Caco-2 (cell line): ENCODE measurements around the gene TUBA1C. TPM values are rescaled to one million over a fixed set of nuclear protein-coding genes. Genes with fewer than 3 reads are reported as not detected.
"Not testable (repeated sequence)": the region's sequence is repeated elsewhere in the genome, so short reads cannot be mapped to it uniquely, and the experiment has no call there.

Experiments
- BruUV-seq: library from RNA; stranded (reverse); fragments of 400-500 nt; replicated peaks from 2 replicates; lab custom pipeline; 2021; lab: Mats Ljungman, UMichigan
- CTCF ChIA-PET: fragments of 300-600 bp; sonication (Branson Sonifier 250); formaldehyde crosslinking; loops from one replicate; lab custom pipeline; 2022; ENCODE audit warnings: antibody characterized with exemption; lab: Charles Lee
- POLR2A ChIA-PET: fragments of 300-600 bp; sonication (Branson Sonifier 250); formaldehyde crosslinking; loops from one replicate; lab custom pipeline; 2022; ENCODE audit warnings: antibody characterized with exemption; lab: Charles Lee
- DNase-seq, 2 experiments: peaks; one replicate each; pipeline versions ENCODE4 v3.0.0 to v3.0.0-alpha.2; 2020 to 2022
- H3K27me3 ChIP-seq: replicated peaks from 2 replicates; pipeline ENCODE4 v1.6.0; 2011; ENCODE audit warnings: low read length; ENCODE audit not compliant: control insufficient read depth, insufficient read depth
- H3K36me3 ChIP-seq: 2 replicates; pipeline ENCODE4 v1.5.1; 2011; ENCODE audit warnings: low read length; ENCODE audit not compliant: control insufficient read depth, insufficient read depth
- H3K4me1 ChIP-seq: fragments of 250-450 bp; sonication (Bioruptor Pico); 2 replicates; pipeline ENCODE4 v1.5.1; 2020; ENCODE audit warnings: mild to moderate bottlenecking
- H3K4me3 ChIP-seq: 2 replicates; pipeline ENCODE4 v1.5.1; 2011; ENCODE audit warnings: low read depth, mild to moderate bottlenecking, control low read depth, low read length
- H3K9me3 ChIP-seq: fragments of 250-450 bp; sonication (Bioruptor Pico); 2 replicates; pipeline ENCODE4 v1.5.1; 2020; ENCODE audit warnings: mild to moderate bottlenecking, moderate library complexity
- H3K27ac Mint-ChIP-seq: one replicate; pipeline ENCODE4 v1.8.0; 2022; ENCODE audit warnings: mixed read lengths; ENCODE audit not compliant: unreplicated experiment
- H3K27me3 Mint-ChIP-seq: one replicate; pipeline ENCODE4 v1.8.0; 2022; ENCODE audit warnings: mixed read lengths; ENCODE audit not compliant: insufficient read depth, unreplicated experiment
- H3K36me3 Mint-ChIP-seq: one replicate; pipeline ENCODE4 v1.8.0; 2022; ENCODE audit warnings: mild to moderate bottlenecking, mixed read lengths; ENCODE audit not compliant: insufficient read depth, unreplicated experiment
- H3K4me1 Mint-ChIP-seq: one replicate; pipeline ENCODE4 v1.8.0; 2022; ENCODE audit warnings: low read depth, mixed read lengths; ENCODE audit not compliant: unreplicated experiment
- H3K4me3 Mint-ChIP-seq: one replicate; pipeline ENCODE4 v1.8.0; 2022; ENCODE audit warnings: mild to moderate bottlenecking, moderate library complexity, mixed read lengths; ENCODE audit not compliant: unreplicated experiment
- H3K9me3 Mint-ChIP-seq: one replicate; pipeline ENCODE4 v1.8.0; 2022; ENCODE audit warnings: mixed read lengths; ENCODE audit not compliant: unreplicated experiment
- intact Hi-C: fragments of 100-400 bp; cut with micrococcal nuclease; formaldehyde crosslinking; loops from one replicate; pipeline ENCODE4 v1.10.0; 2022; ENCODE audit not compliant: unreplicated experiment
- total RNA-seq: library from RNA; stranded (reverse); gene quantifications from 2 replicates; pipeline ENCODE4 v1.2.3, GENCODE V29; 2022
- TF ChIP-seq, protein P1 (sequence below), 2 experiments: fragments of 200-600 bp in 1 of 2; IDR thresholded peaks; 1 replicate in 1 of 2; 2 replicates in 1 of 2; pipeline versions ENCODE4 v1.5.1 to v1.8.0; 2011 to 2022; ENCODE audit warnings: antibody characterized with exemption in 1 of 2, control low read depth in 1 of 2, inconsistent platforms in 1 of 2, low read depth in 1 of 2, low read length in 1 of 2, mild to moderate bottlenecking in 1 of 2, moderate library complexity in 1 of 2; ENCODE audit not compliant: insufficient read depth in 1 of 2, severe bottlenecking in 1 of 2, unreplicated experiment in 1 of 2

The TUBA1C gene
- total RNA-seq, 1 experiment from 2014 or later: 638 TPM

DNA sequence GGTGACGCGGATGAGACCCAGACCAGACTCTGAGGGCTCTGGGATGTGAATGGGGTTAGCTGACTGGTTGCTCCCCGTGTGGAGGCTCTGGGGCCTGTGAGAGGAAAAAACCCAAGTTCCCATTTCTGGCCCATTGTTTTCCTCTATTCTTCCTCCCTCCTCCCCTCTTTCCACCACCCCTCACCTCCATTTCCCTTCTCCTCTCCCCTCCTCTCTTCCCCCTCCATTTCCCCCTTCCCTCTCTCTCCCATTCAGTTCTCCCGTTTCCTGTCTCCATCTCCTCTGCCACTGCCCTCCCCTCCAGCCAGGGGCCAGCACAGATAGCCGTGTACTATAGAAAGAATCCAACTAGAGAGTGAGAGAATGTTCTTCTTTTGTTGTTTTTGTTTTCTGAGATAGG, 17.4 kb downstream of the TUBA1C start:
- no TSS peak for BruUV-seq
- no peaks in the 10 kb centered on the region for H3K36me3 Mint-ChIP-seq
- no peaks in the 10 kb centered on the region for H3K27me3 Mint-ChIP-seq
- H3K4me1 Mint-ChIP-seq: peaks cover 13% of the 10 kb centered on the region
- Histone ChIP-seq H3K9me3 (no peaks in the 10 kb centered on the region), H3K36me3 (no peaks in the 10 kb centered on the region), H3K27me3 (no peaks in the 10 kb centered on the region), H3K4me1 (peaks cover 15% of the 10 kb centered on the region), H3K4me3 (no peak overlapping the region)
- H3K9me3 Mint-ChIP-seq: no peaks in the 10 kb centered on the region
- DNase-seq: no peak
- TF ChIP-seq, protein P1, sequence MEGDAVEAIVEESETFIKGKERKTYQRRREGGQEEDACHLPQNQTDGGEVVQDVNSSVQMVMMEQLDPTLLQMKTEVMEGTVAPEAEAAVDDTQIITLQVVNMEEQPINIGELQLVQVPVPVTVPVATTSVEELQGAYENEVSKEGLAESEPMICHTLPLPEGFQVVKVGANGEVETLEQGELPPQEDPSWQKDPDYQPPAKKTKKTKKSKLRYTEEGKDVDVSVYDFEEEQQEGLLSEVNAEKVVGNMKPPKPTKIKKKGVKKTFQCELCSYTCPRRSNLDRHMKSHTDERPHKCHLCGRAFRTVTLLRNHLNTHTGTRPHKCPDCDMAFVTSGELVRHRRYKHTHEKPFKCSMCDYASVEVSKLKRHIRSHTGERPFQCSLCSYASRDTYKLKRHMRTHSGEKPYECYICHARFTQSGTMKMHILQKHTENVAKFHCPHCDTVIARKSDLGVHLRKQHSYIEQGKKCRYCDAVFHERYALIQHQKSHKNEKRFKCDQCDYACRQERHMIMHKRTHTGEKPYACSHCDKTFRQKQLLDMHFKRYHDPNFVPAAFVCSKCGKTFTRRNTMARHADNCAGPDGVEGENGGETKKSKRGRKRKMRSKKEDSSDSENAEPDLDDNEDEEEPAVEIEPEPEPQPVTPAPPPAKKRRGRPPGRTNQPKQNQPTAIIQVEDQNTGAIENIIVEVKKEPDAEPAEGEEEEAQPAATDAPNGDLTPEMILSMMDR (IDR thresholded peaks at IDR 0.05; ENCODE audit: insufficient read depth in 1 of 2, low read depth in 1 of 2, low read length in 1 of 2, severe bottlenecking in 1 of 2, unreplicated experiment in 1 of 2): no peak
- POLR2A ChIA-PET: interaction anchor here (0.5 kb wide), 1 partner anchor 32 kb away, joined by 3 read pairs; no protein-coding TSS in a partner anchor
- no peak overlapping the region for H3K27ac Mint-ChIP-seq
- no peak overlapping the region for H3K4me3 Mint-ChIP-seq
- intact Hi-C loops: no loop called here
- CTCF ChIA-PET: interaction anchor here (0.7 to 1.3 kb wide), 4 partner anchors 12 to 65 kb away, joined by 3 to 12 read pairs (median 4); no protein-coding TSS in a partner anchor

DNA sequence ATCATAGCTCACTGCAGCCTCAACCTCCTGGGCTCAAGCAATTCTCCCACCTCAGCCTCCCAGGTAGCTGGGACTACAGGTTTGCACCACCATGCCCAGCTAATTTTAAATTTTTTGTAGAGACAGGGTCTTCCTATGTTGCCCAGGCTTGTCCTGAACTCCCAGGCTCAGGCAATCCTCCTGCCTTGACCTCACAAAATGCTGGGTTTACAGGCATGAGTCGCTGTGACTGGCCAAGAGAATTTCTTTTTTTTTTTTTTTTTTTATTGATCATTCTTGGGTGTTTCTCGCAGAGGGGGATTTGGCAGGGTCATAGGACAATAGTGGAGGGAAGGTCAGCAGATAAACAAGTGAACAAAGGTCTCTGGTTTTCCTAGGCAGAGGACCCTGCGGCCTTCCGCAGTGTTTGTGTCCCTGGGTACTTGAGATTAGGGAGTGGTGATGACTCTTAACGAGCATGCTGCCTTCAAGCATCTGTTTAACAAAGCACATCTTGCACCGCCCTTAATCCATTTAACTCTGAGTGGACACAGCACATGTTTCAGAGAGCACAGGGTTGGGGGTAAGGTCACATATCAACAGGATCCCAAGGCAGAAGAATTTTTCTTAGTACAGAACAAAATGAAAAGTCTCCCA, 18.0 kb downstream of the TUBA1C start:
- H3K27me3 Mint-ChIP-seq, DNase-seq, intact Hi-C loops, H3K9me3 ChIP-seq, H3K9me3 Mint-ChIP-seq, H3K27me3 ChIP-seq, H3K36me3 Mint-ChIP-seq, POLR2A ChIA-PET, H3K4me3 ChIP-seq, H3K27ac Mint-ChIP-seq, H3K4me3 Mint-ChIP-seq, BruUV-seq, H3K36me3 ChIP-seq: not testable (repeated sequence)
- CTCF ChIA-PET: interaction anchor here (0.7 to 1.3 kb wide), 4 partner anchors 12 to 65 kb away, joined by 3 to 12 read pairs (median 4); no protein-coding TSS in a partner anchor
- peaks cover 15% of the 10 kb centered on the region for H3K4me1 Mint-ChIP-seq
- peaks cover 15% of the 10 kb centered on the region for H3K4me1 ChIP-seq

DNA sequence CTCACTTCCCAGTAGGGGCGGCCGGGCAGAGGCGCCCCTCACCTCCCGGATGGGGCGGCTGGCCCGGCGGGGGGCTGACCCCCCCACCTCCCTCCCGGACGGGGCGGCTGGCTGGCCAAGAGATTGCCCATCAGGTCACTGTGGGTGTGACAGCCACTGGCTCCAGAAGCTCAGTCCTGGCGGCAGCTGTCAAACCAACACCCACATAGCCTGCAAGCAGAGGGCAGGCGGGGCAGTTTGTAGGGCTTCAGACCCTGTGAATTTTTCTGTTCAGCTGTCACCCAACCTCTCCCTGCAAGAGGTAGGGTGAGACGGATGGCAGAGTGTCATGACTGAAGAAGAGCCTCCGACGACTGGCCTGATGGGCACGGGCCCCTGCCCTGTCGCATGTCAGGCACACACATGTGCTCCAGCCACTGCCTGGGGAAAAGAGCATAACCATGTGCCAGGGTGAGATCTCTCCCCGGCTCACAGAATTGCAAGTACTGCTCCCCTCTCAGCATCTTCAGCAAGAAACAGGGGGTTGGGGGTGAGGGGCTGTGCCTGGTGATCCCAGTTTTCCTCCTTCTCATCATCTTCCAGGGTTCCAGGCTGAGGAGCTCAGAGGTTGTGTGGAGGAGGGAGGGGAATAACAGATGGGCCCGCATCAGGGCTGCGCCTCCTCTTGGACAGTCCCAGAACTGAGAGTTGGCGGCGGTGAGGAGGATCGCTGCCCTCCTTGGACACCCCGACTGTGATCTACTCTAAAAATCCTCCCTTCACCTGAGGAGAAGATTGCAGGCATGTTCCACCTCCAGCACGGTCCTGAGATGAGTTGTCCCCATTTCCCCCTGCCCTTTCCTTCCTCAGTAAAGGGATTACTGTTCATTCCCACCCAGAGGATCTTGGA, 18.9 kb downstream of the TUBA1C start:
- Mint-ChIP-seq H3K27ac (no peak overlapping the region), H3K27me3 (peaks cover 3% of the 10 kb centered on the region), H3K4me3 (no peak overlapping the region), H3K4me1 (peaks cover 19% of the 10 kb centered on the region), H3K36me3 (no peaks in the 10 kb centered on the region), H3K9me3 (no peaks in the 10 kb centered on the region)
- TF ChIP-seq, protein P1 (IDR thresholded peaks at IDR 0.05; ENCODE audit: insufficient read depth in 1 of 2, low read depth in 1 of 2, low read length in 1 of 2, severe bottlenecking in 1 of 2, unreplicated experiment in 1 of 2): no peak
- Histone ChIP-seq H3K36me3 (no peaks in the 10 kb centered on the region), H3K9me3 (no peaks in the 10 kb centered on the region), H3K27me3 (no peaks in the 10 kb centered on the region), H3K4me3 (no peak overlapping the region), H3K4me1 (peaks cover 15% of the 10 kb centered on the region)
- POLR2A ChIA-PET: no interaction called here
- intact Hi-C loops: no loop called here
- no TSS peak for BruUV-seq
- CTCF ChIA-PET: interaction anchor here (1.0 to 2.1 kb wide), 2 partner anchors 13 to 64 kb away, joined by 3 to 8 read pairs; no protein-coding TSS in a partner anchor
- DNase-seq: peak in 1 of 2 experiments; percentile 33
